ENCODE data around the gene CAMK2A. TPM values are rescaled to one million over a fixed set of nuclear protein-coding genes. Genes with fewer than 3 reads are reported as not detected.

The CAMK2A gene
- polyA plus RNA-seq, 1 of the 3 experiments (the other 2 are of a cell fraction), result 0.10 TPM

- WGBS (ENCODE audit: low lambda C conversion rate), result 79% methylated on average over 4 of the region's 4 CpGs
- H3K4me2 ChIP-seq, result no peak overlapping the region
- no peaks in the 10 kb centered on the region for H3K79me2 ChIP-seq (ENCODE audit: insufficient read depth)
- no peak overlapping the region for H3K4me3 ChIP-seq (ENCODE audit: low read depth in 2 of 2, low read length in 1 of 2)
- no peak overlapping the region for H3K9ac ChIP-seq
- H3K4me1 ChIP-seq (ENCODE audit: control insufficient read depth in 1 of 2, insufficient read depth in 2 of 2, low read depth in 1 of 2, low read length in 1 of 2), result peaks cover 23 to 25% of the 10 kb centered on the region in 2 experiments; a peak in 3 of 4 replicates
- peaks cover 15% of the 10 kb centered on the region for H3F3A ChIP-seq (replicated peaks; ENCODE audit: insufficient read depth)
- H3K27me3 ChIP-seq (ENCODE audit: insufficient read depth), result no peaks in the 10 kb centered on the region
- H3K9me2 ChIP-seq, result no peaks in the 10 kb centered on the region
- no peaks in the 10 kb centered on the region for H3K36me3 ChIP-seq (replicated peaks in 1 of 2; ENCODE audit: control insufficient read depth in 1 of 2, insufficient read depth in 2 of 2, low read length in 1 of 2)
- no peak for DNase-seq
- ChIA-PET POLR2A (no interaction called here), CTCF (interaction anchor here (1.5 to 11.8 kb wide), 2 partner anchors 75 to 87 kb away, joined by 4 to 109 read pairs; no protein-coding TSS in a partner anchor)
- H4K20me1 ChIP-seq (ENCODE audit: insufficient read depth), result no peaks in the 10 kb centered on the region
- no peak overlapping the region for H3K27ac ChIP-seq (ENCODE audit: low read depth in 2 of 2, low read length in 1 of 2)
- TF ChIP-seq EZH2phosphoT487 (IDR thresholded peaks at IDR 0.05; ENCODE audit: borderline replicate concordance, low read depth), result no peak
- no peaks in the 10 kb centered on the region for H3K9me3 ChIP-seq
- H2AFZ ChIP-seq (ENCODE audit: low read depth), result no peak overlapping the region
Observed at GRCh38 chr5:150274811-150275210, 14.8 kb downstream of the CAMK2A start.

- Histone ChIP-seq H3K4me3 (ENCODE audit: low read depth in 2 of 2, low read length in 1 of 2) (no peak overlapping the region), H3K4me1 (ENCODE audit: control insufficient read depth in 1 of 2, insufficient read depth in 2 of 2, low read depth in 1 of 2, low read length in 1 of 2) (peaks cover 7 to 9% of the 10 kb centered on the region in 2 experiments; a peak in 3 of 4 replicates), H3K79me2 (ENCODE audit: insufficient read depth) (no peaks in the 10 kb centered on the region), H3K27me3 (ENCODE audit: insufficient read depth) (no peaks in the 10 kb centered on the region), H3K9me3 (no peaks in the 10 kb centered on the region), H3K9me2 (no peaks in the 10 kb centered on the region), H3K27ac (ENCODE audit: low read depth in 2 of 2, low read length in 1 of 2) (no peak overlapping the region), H3K9ac (no peak overlapping the region), H4K20me1 (ENCODE audit: insufficient read depth) (no peaks in the 10 kb centered on the region), H3K4me2 (no peak overlapping the region), H3K36me3 (replicated peaks in 1 of 2; ENCODE audit: control insufficient read depth in 1 of 2, insufficient read depth in 2 of 2, low read length in 1 of 2) (no peaks in the 10 kb centered on the region), H3F3A (replicated peaks; ENCODE audit: insufficient read depth) (peaks cover 1% of the 10 kb centered on the region), H2AFZ (ENCODE audit: low read depth) (no peak overlapping the region)
- CTCF ChIA-PET, result interaction anchor here (0.6 to 11.8 kb wide), 24 partner anchors 10 to 574 kb away, joined by 3 to 109 read pairs (median 3); partner anchors contain the start of gene RPS14
- POLR2A ChIA-PET, result no interaction called here
- DNase-seq, result peak; percentile 67
- 62% methylated on average over 5 of the region's 5 CpGs for WGBS (ENCODE audit: low lambda C conversion rate)
- TF ChIP-seq CTCF (IDR thresholded peaks at IDR 0.05) (peak; percentile 64), RAD21 (IDR thresholded peaks at IDR 0.05; ENCODE audit: low read length) (peak; percentile 88), MXI1 (IDR thresholded peaks at IDR 0.05; ENCODE audit: low read depth, low read length) (no peak), SMC3 (IDR thresholded peaks at IDR 0.05; ENCODE audit: low read depth, low read length) (peak; percentile 92)
Observed at GRCh38 chr5:150272531-150272930, 17.0 kb downstream of the CAMK2A start.

GRCh38 chr5:150271923-150272322 lies 17.6 kb downstream of the CAMK2A start:
- Histone ChIP-seq H3F3A (replicated peaks; ENCODE audit: insufficient read depth) (no peaks in the 10 kb centered on the region), H3K36me3 (replicated peaks in 1 of 2; ENCODE audit: control insufficient read depth in 1 of 2, insufficient read depth in 2 of 2, low read length in 1 of 2) (no peaks in the 10 kb centered on the region), H3K4me3 (ENCODE audit: low read depth in 2 of 2, low read length in 1 of 2) (no peak overlapping the region), H3K27me3 (ENCODE audit: insufficient read depth) (no peaks in the 10 kb centered on the region), H2AFZ (ENCODE audit: low read depth) (no peak overlapping the region), H3K9ac (no peak overlapping the region), H3K9me2 (no peaks in the 10 kb centered on the region), H4K20me1 (ENCODE audit: insufficient read depth) (no peaks in the 10 kb centered on the region), H3K79me2 (ENCODE audit: insufficient read depth) (no peaks in the 10 kb centered on the region), H3K4me1 (ENCODE audit: control insufficient read depth in 1 of 2, insufficient read depth in 2 of 2, low read depth in 1 of 2, low read length in 1 of 2) (peaks cover 3 to 8% of the 10 kb centered on the region in 2 experiments; a peak in 2 of 4 replicates), H3K9me3 (no peaks in the 10 kb centered on the region), H3K4me2 (no peak overlapping the region), H3K27ac (ENCODE audit: low read depth in 2 of 2, low read length in 1 of 2) (no peak overlapping the region)
- ChIA-PET POLR2A (no interaction called here), CTCF (interaction anchor here (0.6 to 11.8 kb wide), 22 partner anchors 9 to 575 kb away, joined by 3 to 109 read pairs (median 3); partner anchors contain the start of gene RPS14)
- no peak for TF ChIP-seq GATA2 (CRISPR knock-in tag; IDR thresholded peaks at IDR 0.05)
- no peak for TF ChIP-seq RCOR1 (IDR thresholded peaks at IDR 0.05; ENCODE audit: low read length)
- TF ChIP-seq REST (IDR thresholded peaks at IDR 0.05; ENCODE audit: low read depth, low read length), result peak; percentile 94
- TF ChIP-seq FOSL2 (IDR thresholded peaks at IDR 0.05; ENCODE audit: borderline replicate concordance, low read depth), result no peak
- no peak for TF ChIP-seq EP300 (IDR thresholded peaks at IDR 0.05; ENCODE audit: borderline replicate concordance in 1 of 2, low read depth in 1 of 2, low read length in 1 of 2)
- no peak for TF ChIP-seq PBX3 (IDR thresholded peaks at IDR 0.05)
- TF ChIP-seq MEF2A (IDR thresholded peaks at IDR 0.05; ENCODE audit: borderline replicate concordance, low read depth), result no peak
- TF ChIP-seq FOXM1 (IDR thresholded peaks at IDR 0.05; ENCODE audit: low read depth), result no peak
- 94% methylated on average over 5 of the region's 5 CpGs for WGBS (ENCODE audit: low lambda C conversion rate)
- DNase-seq, result no peak
